ENCODE measurements around the gene CPNE6.

- TF ChIP-seq, protein P1, sequence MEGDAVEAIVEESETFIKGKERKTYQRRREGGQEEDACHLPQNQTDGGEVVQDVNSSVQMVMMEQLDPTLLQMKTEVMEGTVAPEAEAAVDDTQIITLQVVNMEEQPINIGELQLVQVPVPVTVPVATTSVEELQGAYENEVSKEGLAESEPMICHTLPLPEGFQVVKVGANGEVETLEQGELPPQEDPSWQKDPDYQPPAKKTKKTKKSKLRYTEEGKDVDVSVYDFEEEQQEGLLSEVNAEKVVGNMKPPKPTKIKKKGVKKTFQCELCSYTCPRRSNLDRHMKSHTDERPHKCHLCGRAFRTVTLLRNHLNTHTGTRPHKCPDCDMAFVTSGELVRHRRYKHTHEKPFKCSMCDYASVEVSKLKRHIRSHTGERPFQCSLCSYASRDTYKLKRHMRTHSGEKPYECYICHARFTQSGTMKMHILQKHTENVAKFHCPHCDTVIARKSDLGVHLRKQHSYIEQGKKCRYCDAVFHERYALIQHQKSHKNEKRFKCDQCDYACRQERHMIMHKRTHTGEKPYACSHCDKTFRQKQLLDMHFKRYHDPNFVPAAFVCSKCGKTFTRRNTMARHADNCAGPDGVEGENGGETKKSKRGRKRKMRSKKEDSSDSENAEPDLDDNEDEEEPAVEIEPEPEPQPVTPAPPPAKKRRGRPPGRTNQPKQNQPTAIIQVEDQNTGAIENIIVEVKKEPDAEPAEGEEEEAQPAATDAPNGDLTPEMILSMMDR (conservative IDR thresholded peaks at IDR 0.05; ENCODE audit: low read length): no peak
- TF ChIP-seq EZH2phosphoT487 (IDR thresholded peaks at IDR 0.05; ENCODE audit: borderline replicate concordance, low read depth, low read length): no peak
Observed at GRCh38 chr14:24072881-24073877, 1.8 kb downstream of the CPNE6 start.

All from OCI-LY7 (cell line).